NB4 (cell line): ENCODE results near the gene COG5.

Experiments
- MYC ChIP-seq: IDR thresholded peaks from 2 replicates; pipeline ENCODE4 v1.6.1; 2011; ENCODE audit warnings: low read depth, low read length
- POLR2A ChIP-seq: IDR thresholded peaks from 2 replicates; pipeline ENCODE4 v1.6.1; 2011; ENCODE audit warnings: mild to moderate bottlenecking; ENCODE audit not compliant: insufficient read length; ENCODE audit errors: extremely low read depth
- TF ChIP-seq, protein P1 (sequence below): IDR thresholded peaks from one replicate; pipeline ENCODE4 v1.5.1; 2012; ENCODE audit warnings: low read depth, low read length
- TF ChIP-seq, protein P2 (sequence below): IDR thresholded peaks from 2 replicates; pipeline ENCODE4 v1.6.1; 2011; ENCODE audit warnings: low read depth, low read length

DNA sequence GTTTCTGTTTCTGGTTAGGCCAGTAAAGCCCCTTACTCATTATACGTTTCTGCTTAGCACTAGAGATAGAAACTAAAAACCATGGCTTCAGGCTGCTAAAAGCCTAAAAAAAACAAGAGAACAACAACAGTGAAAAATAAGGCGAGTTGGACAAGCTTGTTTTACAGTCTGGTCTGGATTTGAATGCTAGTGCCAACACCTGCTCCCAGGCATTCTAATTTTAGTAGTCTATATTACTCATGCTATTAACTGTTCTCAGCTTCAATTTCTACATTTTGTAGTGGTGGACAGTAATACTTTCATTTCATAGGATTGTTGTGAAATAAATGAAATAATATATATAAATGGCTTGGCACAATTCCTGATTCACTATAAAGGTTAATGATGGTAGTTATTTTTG, 286.4 kb downstream of the COG5 start:
- no peak for TF ChIP-seq POLR2A
- TF ChIP-seq, protein P1, sequence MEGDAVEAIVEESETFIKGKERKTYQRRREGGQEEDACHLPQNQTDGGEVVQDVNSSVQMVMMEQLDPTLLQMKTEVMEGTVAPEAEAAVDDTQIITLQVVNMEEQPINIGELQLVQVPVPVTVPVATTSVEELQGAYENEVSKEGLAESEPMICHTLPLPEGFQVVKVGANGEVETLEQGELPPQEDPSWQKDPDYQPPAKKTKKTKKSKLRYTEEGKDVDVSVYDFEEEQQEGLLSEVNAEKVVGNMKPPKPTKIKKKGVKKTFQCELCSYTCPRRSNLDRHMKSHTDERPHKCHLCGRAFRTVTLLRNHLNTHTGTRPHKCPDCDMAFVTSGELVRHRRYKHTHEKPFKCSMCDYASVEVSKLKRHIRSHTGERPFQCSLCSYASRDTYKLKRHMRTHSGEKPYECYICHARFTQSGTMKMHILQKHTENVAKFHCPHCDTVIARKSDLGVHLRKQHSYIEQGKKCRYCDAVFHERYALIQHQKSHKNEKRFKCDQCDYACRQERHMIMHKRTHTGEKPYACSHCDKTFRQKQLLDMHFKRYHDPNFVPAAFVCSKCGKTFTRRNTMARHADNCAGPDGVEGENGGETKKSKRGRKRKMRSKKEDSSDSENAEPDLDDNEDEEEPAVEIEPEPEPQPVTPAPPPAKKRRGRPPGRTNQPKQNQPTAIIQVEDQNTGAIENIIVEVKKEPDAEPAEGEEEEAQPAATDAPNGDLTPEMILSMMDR: no peak
- TF ChIP-seq, protein P2, sequence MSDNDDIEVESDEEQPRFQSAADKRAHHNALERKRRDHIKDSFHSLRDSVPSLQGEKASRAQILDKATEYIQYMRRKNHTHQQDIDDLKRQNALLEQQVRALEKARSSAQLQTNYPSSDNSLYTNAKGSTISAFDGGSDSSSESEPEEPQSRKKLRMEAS: no peak
- no peak for TF ChIP-seq MYC
